Neutrophil (primary cell): Measurements from ENCODE around the gene AEBP2.

Experiments used
- H3K27ac ChIP-seq: fragments of 200-600 bp; sonication (generic); 2 replicates; pipeline ENCODE4 v1.5.1; 2016; ENCODE audit warnings: mild to moderate bottlenecking, moderate library complexity
- H3K27me3 ChIP-seq: fragments of 200-600 bp; sonication (generic); 2 replicates; pipeline ENCODE4 v1.6.0; 2016; ENCODE audit warnings: mild to moderate bottlenecking
- H3K36me3 ChIP-seq: fragments of 200-600 bp; sonication (generic); 2 replicates; pipeline ENCODE4 v1.5.1; 2017
- H3K4me1 ChIP-seq, 2 experiments: fragments of 200-600 bp in 1 of 2; sonication (generic) in 1 of 2; 1 replicate in 1 of 2; 2 replicates in 1 of 2; pipeline versions ENCODE4 v1.5.1 to v1.6.1; 2013 to 2016; ENCODE audit warnings: low read depth in 1 of 2, low read length in 1 of 2, mild to moderate bottlenecking in 1 of 2, moderate library complexity in 1 of 2; ENCODE audit not compliant: control insufficient read depth in 1 of 2, insufficient read depth in 1 of 2
- H3K4me3 ChIP-seq, 2 experiments: fragments of 200-600 bp in 1 of 2; sonication (generic) in 1 of 2; 1 replicate in 1 of 2; 2 replicates in 1 of 2; pipeline ENCODE4 v1.5.1; 2013 to 2016; ENCODE audit warnings: low read depth in 1 of 2, low read length in 1 of 2, mild to moderate bottlenecking in 1 of 2, moderate library complexity in 1 of 2
- H3K9me3 ChIP-seq: fragments of 200-600 bp; sonication (generic); 2 replicates; pipeline ENCODE4 v1.5.1; 2016
- CTCF ChIP-seq: fragments of 200-600 bp; sonication (generic); IDR thresholded peaks from 2 replicates; pipeline ENCODE4 v1.5.1; 2016; ENCODE audit warnings: antibody characterized with exemption

The AEBP2 gene

DNA sequence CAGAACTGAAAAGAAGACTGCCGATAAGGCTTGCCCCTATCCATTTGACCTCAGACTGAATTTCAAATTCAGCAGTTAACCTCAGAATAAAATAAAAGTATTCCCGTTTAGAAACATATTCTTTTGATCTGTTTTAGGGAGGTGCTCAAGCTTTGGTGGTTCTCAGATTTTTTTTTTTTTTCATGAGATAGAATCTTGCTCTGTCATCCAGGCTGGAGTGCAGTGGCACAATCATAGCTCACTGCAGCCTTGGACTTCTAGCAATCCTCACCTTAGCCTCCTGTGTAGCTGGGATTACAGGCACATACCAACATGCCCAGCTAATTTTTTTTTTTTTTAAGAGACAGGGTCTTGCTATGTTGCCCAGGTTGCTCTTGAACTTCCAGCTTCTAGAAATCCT, 15.5 kb downstream of the AEBP2 start:
- no peak overlapping the region for H3K27ac ChIP-seq
- no peaks in the 10 kb centered on the region for H3K9me3 ChIP-seq
- no peak overlapping the region for H3K4me3 ChIP-seq
- H3K27me3 ChIP-seq, result no peaks in the 10 kb centered on the region
- H3K4me1 ChIP-seq, result peaks cover 6 to 7% of the 10 kb centered on the region in 2 experiments
- no peak for TF ChIP-seq CTCF
- no peaks in the 10 kb centered on the region for H3K36me3 ChIP-seq

- peaks cover 6 to 7% of the 10 kb centered on the region in 2 experiments for H3K4me1 ChIP-seq
- no peaks in the 10 kb centered on the region for H3K27me3 ChIP-seq
- H3K36me3 ChIP-seq, result no peaks in the 10 kb centered on the region
- H3K9me3 ChIP-seq, result no peaks in the 10 kb centered on the region
- H3K27ac ChIP-seq, result no peak overlapping the region
- TF ChIP-seq CTCF, result no peak
- no peak overlapping the region for H3K4me3 ChIP-seq
Observed at GRCh38 chr12:19456176-19456575, 16.9 kb downstream of the AEBP2 start.

DNA sequence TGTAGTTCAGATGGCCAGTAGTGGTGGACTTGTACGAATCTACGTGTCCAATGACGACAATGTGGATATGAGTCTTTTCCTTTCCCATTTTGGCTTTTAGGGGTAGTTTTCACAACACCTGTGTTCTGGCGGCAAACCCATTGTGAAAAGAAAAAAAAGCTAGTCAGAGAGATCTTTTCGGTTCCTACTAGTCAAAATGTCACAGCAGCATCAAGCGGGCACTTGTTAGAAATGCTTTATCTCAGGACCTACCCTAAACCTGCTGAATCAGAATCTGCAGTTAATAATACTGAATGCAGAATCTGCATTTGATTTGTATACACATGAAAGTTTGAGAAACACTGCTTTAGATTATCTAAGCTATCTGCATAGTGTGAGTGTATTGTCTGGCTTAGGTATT, 18.3 kb downstream of the AEBP2 start:
- H3K4me3 ChIP-seq, result no peak overlapping the region
- H3K4me1 ChIP-seq, result peaks cover 6 to 7% of the 10 kb centered on the region in 2 experiments
- no peaks in the 10 kb centered on the region for H3K9me3 ChIP-seq
- H3K27ac ChIP-seq, result no peak overlapping the region
- H3K27me3 ChIP-seq, result no peaks in the 10 kb centered on the region
- TF ChIP-seq CTCF, result no peak
- no peaks in the 10 kb centered on the region for H3K36me3 ChIP-seq

GRCh38 chr12:19458733-19459132, 19.4 kb downstream of the AEBP2 start:
- no peaks in the 10 kb centered on the region for H3K27me3 ChIP-seq
- no peak for TF ChIP-seq CTCF
- peaks cover 6 to 7% of the 10 kb centered on the region in 2 experiments for H3K4me1 ChIP-seq
- peaks cover 6% of the 10 kb centered on the region for H3K36me3 ChIP-seq
- H3K9me3 ChIP-seq, result no peaks in the 10 kb centered on the region
- no peak overlapping the region for H3K4me3 ChIP-seq
- H3K27ac ChIP-seq, result no peak overlapping the region

- Histone ChIP-seq H3K27me3 (no peaks in the 10 kb centered on the region), H3K9me3 (no peaks in the 10 kb centered on the region), H3K4me3 (no peak overlapping the region), H3K36me3 (peaks cover 11% of the 10 kb centered on the region), H3K27ac (no peak overlapping the region), H3K4me1 (peaks cover 6 to 7% of the 10 kb centered on the region in 2 experiments)
- no peak for TF ChIP-seq CTCF
Observed at GRCh38 chr12:19461999-19462398, 22.7 kb downstream of the AEBP2 start.

- TF ChIP-seq CTCF, result no peak
- Histone ChIP-seq H3K27ac (no peak overlapping the region), H3K4me1 (peaks cover 6 to 7% of the 10 kb centered on the region in 2 experiments), H3K9me3 (no peaks in the 10 kb centered on the region), H3K27me3 (no peaks in the 10 kb centered on the region), H3K36me3 (peaks cover 15% of the 10 kb centered on the region), H3K4me3 (no peak overlapping the region)
Observed at GRCh38 chr12:19462406-19462805, 23.1 kb downstream of the AEBP2 start.
